Muscle of back (tissue), 11 donors: ENCODE data around the gene RASD1. TPM values are rescaled to one million over a fixed set of nuclear protein-coding genes. Genes with fewer than 3 reads are reported as not detected.
A peak's percentile ranks its signal among the peaks of the same experiment; 100 is the strongest.

Experiments
- DNase-seq, 3 donors: peaks; one replicate each; pipeline versions ENCODE4 v3.0.0 to v3.0.0-alpha.2; 2013
- polyA plus RNA-seq, 10 donors: library from polyadenylated mRNA; unstranded; fragments of 120-200 nt; gene quantifications; one replicate each; pipeline ENCODE4 v1.2.1, GENCODE V29; 2013; ENCODE audit not compliant: insufficient read length in 10 of 10

The RASD1 gene
- polyA plus RNA-seq, 10 donors = 2.6 to 7.6 (median 4.4) TPM

- DNase-seq = peak in 1 of 3 donors; percentile 55
Observed at GRCh38 chr17:17511881-17512858, 16.0 kb upstream of the RASD1 start.

DNA sequence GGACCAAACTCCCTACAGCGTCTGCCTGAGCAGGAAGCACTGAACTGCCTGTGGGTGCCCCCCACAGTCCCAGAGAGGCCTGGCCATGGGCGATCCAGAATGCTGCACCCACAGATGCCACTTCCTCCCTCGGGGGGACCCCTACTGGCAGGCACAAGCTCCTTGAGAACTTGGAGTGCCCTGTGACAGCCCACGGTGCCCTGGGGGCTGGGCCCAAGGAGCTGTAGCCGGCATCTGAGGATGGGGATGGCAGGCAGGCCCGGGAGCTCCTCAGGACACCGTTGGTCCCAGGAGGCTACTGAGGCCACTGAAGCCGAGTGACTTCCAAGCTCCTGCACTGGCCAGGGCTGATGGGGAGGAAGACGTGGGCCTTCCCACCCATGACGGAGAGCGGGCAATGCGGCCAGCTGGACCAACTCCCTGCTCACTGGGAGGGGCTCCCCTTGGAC is 15.1 kb upstream of the RASD1 start:
- DNase-seq = no peak

- no peak for DNase-seq
Observed at GRCh38 chr17:17510456-17511292, 14.5 kb upstream of the RASD1 start.

GRCh38 chr17:17509601-17510425 is 13.6 kb upstream of the RASD1 start:
- DNase-seq = no peak

DNA sequence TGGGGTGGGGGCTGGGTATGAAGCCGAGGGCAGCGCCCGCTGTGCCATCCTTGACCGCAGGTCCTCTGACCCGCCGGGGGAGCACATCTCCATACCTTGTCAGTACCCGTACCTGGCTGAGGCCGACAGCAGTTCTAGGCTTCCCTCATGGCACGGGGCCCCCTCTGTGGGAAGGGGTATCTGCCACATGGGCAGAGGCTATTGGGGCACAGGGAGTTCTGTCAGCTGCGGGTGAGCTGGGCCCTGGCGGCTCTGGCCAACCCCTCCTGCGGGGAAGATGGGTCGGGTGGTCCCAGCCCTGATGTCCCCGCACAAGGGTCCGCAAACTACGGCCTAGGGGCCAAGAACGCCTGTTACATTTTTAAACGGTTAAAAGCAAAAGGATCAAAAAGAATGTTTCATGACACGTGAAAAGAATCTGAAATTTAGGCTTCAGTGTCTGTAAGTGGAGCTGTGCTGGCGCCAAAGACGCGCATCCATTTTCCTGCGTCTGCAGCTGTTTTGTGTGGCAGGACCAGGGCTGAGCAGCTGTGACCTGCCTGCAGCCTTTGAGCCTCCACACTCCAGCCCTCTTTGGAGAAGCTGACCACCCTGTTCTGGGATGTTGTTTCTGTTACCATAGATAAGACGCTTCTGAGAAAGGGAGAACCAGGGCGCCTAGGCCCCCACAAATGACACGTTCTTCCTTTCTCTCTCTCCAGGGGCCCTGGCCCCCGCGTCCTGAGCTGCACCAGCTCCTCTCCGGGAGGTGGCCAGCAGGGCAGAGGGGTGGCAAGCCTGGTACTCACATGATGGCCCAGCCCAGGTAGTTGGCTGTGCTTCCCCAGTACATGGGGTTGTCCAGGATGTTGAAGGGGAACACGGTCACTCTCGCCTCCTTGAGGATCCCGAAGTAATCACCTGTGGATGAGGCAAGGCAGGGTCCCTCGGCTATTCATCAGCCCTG is 12.7 kb upstream of the RASD1 start:
- peak in 1 of 3 donors; percentile 57 for DNase-seq

DNA sequence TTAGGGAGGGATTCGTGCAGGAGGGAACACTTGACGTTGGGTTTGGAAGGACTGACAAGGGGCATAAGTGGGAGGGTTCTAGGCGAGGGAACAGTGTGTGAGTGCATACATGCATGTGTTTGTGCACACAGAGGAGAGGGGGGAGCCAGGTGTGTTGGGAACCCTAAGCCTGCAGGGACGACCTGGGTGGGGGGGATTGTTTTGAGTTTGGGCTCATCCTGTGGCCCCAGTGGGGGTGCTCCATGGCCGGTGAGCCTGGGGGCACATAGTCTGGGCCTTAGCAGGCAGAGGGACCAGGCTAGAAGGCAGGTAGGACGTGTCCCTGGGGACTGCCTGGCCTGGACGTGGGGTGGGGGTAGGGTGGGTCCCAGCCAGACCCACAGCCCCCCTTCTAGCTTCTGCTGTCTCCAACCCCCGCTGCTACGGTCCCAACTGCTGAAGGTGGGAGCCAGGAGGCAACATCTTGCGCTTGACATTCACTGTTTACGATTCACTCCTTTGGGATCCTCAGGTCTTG is 11.9 kb upstream of the RASD1 start:
- no peak for DNase-seq

- no peak for DNase-seq
Observed at GRCh38 chr17:17507465-17508011, 11.3 kb upstream of the RASD1 start.

GRCh38 chr17:17506893-17507464 is 10.8 kb upstream of the RASD1 start:
- peak; percentile 60 to 72 (median 64) for DNase-seq

GRCh38 chr17:17506181-17506741 is 10.1 kb upstream of the RASD1 start:
- no peak for DNase-seq

DNA sequence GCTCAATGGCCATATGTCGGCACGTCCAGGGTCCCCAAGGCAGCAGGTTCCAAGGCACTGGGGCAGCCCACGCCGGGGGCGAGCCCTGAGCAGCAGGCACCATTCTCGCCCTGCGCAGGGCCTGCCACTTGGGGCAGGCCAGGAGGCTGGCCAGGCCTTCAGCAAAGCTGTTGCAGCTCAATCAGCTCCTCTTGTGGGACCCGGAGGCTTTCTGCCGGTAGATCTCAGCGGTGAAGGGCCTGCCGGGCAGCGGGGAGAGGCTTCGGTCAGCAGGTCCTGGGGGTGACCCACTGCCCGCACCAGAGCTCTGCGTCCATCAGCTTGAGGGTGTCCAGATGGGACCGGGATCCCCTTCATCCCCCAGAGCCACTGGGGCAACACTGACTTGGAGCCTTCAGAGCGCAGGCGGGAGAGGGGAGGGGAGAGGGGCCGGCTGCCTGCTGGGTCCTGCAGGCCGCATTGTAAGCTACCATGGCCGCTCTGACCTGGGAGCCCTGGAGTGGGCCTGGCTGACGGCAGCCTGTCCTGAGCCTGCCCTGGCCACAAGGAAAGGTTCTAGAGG is 9.5 kb upstream of the RASD1 start:
- peak in 1 of 3 donors; percentile 7 for DNase-seq

DNA sequence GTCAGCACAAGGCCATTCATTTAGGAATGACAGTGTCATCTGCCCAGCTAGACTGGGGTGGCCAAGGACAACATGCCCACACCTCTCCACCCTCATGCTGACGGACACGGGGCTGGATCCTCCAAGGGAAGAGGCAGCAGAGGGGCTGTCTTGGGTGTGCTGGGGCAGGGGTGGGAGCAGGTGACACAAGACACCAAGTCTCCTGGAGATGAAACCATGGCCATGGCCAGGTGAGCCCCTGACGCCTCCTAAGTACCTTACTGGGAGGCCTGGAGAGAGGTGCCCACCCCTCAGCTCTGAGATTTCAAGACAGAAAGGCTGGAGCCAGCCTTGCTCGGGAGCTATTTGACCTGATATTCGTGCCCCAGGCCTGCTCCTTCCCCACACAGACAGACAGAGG is 9.0 kb upstream of the RASD1 start:
- peak in 1 of 3 donors; percentile 7 for DNase-seq

DNA sequence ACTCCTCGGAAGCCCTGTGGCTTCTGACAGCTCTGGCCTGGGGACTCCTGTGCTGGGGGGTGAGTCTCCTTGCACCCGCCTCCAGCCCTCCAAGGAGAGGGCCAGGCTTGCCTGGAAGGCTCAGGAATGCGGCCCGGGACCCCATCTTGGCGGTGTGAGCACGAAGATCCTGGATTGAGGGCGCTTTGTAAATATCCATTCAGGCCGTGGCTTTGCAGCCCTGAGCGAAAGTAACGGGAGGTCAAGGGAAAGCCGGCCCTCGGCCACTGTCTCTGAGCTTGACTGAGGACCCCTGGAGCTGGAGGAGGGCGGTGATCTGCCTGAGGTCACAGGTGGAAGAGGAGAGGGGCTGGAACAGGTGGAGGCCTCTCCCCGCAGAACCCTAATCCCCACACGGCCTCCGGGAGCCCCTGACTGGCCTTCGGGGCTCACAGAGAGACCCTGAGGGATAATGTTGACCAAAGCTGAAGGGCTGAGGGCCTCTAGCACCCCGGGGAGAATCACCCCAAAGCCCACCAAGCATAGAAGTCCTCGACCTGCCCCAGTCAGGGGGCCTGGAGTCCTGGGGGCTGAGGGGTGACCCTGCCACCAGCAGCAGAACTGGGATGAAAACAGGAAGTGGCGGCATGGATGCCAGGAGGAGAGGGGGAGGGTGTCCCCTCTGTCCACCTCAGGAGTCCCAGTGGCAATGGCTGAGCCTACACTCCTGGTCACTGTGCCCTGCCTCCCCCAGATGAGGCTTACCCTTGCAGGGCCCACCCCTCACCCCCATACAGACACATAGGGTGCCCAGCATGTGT is 8.3 kb upstream of the RASD1 start:
- peak in 1 of 3 donors; percentile 9 for DNase-seq

DNA sequence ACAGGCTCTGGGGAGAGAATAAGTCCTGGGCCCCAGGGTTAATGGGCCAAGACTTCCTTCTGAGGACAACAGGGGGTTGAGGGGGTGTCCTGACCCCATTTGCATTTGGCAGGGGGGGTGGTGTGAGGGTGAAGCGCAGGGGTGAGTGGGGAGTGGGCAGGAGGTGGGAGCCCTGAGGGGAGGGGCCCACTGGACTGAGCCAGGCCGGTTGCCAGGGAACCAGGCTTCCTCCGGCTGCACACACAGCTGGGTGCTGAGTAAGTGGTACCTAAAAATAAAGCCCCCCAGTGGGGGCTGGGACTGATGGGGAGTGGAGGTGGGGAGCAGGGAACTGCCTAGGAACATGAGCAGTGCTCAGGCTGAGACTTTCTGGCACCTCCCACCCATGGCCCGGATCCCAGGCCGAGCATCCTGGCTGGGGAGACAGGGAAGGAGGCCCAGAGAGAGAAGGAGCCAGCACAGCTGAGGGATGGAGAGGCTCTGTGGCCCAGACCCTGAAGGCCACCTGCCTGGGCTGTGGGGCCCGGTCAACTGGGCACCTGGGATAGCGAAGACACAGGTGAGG is 7.5 kb upstream of the RASD1 start:
- peak in 2 of 3 donors; percentile 78 to 92 for DNase-seq

DNA sequence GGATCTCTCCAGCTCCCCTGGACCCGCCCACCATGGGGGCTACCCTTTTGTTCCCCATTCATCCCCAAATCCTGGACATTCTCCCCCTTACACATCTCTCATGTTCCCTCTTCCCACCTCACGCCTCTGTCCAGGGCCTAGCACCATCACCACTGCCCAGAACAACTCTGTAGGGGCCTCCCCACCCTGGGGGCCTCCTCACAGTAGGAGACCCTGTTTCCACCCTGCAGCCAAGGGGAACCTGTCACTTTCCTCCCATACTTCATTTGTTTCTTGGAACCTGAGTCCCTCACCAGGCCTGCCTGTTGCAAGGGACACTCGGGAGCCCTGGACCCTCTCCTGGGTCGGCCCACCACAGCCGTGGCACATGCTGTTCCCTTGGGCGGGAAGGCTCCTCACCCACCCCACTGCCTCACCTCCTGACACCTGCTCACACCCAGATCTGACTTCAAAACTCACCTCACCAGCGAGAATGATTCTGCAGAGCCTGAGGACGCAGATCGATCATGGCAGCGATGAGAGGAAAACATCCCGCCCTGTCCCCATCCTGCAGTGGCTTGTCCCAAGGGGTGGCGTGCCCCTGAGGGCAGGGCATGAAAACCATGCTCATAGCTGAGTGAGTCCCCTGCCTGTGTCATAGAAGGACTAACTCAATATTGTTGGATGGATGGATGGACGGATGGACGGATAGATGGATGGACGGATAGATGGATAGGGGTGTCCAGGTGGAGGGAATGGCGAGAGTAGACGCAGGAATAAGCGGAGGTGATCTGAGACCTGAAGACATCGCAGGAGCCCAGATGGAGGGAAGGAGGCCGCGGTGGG is 6.8 kb upstream of the RASD1 start:
- no peak for DNase-seq

GRCh38 chr17:17500999-17501605 is 4.9 kb upstream of the RASD1 start:
- no peak for DNase-seq
